HG03108 (cell line): Measurements from ENCODE around the gene DISC1.
"Not testable (repeated sequence)": the region's sequence is repeated elsewhere in the genome, so short reads cannot be mapped to it uniquely, and the experiment has no call there.

ENCODE experiments used
- ATAC-seq: cut with Tn5 transposase; IDR thresholded peaks from one replicate; pipeline ENCODE4 v1.9.1; 2021; ENCODE audit warnings: moderate library complexity; ENCODE audit not compliant: unreplicated experiment

DISC1 gene

DNA sequence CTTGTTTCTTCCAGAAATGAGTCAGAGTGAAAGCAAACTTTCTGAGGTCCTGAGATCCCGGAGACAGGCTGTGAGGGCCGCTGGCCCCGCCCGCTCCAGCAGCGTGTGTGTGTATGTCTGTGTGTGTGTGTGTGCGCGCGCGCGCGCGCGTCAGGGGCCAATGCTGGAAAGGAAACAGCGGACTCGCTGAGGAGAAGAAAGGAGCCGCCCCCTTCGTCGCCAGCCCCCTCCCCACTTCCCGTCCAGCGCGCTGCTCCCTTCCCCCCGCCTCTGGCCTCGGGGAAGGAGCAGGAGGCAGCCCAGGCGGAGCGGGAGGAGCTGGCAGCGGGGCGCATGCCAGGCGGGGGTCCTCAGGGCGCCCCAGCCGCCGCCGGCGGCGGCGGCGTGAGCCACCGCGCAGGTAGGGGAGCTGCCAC is at the start of gene DISC1:
Gene DISC1, plus strand, starts transcription at position 256 of the 416 bp plus-strand sequence. Its CDS starts 78 bp downstream, at position 334.
- ATAC-seq, result peak; percentile 48

DNA sequence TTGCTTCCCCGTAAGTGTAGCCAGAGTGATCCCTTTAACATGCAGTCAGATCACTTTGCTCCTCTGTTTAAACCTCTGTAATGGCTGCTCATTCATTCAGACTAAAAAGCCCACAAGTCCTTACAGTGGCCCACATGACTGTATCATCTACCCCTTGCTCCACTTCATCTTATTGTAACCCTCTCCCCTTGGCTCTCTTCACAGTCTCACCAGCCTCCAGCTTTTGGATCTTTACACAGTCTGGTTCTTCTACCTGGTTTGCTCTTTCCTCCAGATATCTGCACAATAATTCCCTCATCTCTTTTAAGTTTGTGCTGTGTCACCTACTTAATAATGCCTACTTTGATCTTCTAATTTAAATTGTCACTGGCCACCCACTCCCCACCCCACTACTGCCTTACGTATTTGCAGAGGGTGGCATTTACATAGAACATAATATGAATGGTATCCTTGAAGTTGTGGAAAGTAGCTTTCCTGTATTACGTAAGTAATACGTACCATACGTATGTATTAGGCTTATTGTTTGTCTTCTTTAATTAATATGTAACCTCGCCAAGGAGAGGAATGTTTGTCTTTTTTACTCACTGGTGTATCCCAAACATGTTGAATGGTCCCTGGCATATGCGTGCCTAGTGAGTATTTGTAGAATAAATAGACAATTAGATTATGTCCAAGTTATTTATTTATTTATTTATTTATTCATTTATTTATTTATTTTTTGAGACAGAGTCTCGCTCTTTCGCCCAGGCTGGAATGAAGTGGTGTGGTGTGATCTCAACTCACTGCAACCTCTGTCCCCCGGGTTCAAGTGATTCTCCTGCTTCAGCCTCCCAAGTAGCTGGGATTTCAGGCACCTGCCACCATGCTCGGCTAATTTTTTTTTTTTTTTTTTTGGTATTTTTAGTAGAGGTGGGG is 49.5 kb upstream of the DISC1 start:
- ATAC-seq, result no peak

DNA sequence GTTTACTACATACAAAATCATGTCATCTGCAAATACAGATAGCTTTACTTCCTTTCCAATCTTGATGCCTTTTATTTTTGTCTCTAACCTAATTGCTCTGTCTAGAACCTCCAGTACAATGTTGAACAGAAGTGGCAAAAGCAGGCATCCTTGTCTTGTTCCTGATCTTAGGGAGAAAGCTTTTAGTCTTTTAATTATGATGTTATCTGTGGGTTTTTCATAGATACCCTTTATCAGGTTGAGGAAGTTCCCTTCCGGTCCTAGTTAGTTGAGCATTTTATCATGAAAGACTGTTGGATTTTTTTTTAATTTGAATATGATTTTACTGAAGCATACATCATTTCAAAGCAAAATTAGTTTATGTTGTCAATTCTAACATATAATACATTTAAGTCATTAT is 45.7 kb upstream of the DISC1 start:
- no peak for ATAC-seq

DNA sequence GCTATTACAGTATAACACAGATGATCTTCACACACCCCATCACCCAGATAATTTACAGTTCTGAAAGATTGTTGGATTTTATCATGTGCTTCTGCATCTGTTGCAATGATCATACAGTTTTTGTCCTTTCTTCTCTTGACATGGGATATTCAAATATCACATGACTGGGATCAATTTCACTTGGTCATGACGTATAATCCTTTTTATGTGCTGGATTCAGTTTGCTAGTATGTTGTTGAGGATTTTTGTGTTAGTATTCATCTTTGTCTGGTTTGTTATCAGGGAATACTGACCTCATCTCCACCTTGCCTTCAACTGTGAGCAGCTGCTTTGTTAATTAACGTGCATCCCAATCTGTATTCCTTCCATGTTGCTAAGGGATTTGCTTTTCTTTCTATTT is 44.7 kb upstream of the DISC1 start:
- no peak for ATAC-seq

DNA sequence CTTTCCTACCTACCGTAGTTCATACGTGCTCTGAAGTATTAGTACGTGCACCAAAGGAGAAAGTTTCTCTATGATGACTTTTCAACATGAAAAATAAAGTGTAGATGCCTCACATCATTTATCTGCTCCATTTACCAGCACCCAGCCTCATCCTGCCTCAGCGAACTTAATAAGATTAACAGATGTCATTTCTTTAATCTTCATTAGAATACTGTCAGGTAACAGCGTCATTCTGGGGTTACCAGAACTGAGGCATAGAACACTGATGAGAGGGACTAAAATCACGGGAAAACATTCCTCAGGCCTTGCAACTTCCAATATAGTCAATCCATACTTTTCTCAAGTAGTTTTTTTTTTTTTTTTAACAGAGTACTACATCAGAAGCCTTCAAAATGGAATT is 43.2 kb upstream of the DISC1 start:
- ATAC-seq, result no peak

DNA sequence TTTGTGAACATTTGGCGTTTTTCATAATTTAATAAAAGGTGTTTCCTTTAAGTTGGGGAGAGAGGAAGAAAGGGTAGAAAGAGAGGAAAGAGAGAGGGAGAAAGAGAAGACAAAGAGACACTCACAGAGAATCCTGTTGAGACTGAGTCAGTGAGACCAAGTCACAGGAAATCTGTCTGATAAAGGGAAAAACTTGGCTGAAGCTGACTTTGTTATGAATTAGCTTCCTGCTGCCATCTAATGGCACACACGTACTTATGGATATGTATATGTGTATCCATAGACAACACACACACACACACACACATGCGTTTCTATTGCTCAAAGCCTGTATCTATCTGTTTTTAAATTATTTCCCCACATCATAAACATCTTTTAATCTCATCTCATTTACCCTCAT is 42.5 kb upstream of the DISC1 start:
- ATAC-seq, result no peak

DNA sequence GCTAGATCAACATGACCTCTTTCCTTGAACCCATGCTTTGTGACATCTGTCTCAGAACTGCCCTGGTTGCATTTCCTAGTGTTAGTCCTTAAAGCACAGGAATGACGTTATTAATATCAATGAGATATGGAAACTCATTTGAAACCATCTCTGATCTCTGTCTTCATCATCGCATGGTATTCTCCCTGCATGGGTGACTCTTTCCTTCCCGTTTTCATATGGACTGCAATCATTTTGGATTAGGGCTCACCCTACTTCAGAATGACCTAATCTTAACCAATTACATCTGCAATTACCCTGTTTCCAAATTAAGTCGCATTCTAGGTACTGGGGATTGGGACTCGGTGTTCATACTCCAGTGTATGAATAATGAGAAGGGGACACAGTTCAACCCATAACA is 41.7 kb upstream of the DISC1 start:
- no peak for ATAC-seq

DNA sequence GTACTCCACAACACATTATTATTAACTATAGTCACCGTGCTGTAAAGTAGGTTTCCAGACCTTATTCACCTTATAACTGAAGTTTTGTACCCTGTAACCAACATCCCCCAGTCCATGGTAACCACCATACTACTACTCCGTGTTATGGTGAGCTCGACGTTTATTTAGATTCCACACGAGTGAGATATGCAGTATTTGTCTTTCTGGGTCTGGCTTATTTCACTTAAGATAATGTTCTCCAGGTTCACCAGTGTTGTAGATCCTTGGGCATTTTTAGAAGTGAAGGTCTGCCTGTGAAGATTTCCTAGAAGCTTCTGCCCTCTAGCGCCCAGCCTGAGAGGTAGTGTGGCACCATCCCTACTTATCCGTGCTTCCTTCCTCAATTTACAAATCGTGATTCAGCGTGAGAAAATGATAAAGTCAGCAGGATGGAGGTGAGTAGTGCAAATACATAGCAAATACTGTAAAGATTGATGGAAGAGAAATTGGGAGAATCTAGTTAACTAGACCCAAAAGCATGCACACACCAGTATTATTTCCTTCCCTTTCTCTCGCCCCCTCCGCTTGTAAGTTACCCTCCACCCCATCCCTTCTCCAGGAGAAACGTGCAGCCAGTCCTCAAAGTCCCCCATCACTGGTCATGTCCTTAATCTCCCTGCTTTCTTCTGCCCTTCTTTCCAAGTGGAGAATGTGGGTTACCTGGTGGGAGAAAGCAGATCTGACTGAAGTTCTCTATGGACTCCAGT is 36.0 kb upstream of the DISC1 start:
- ATAC-seq, result no peak

DNA sequence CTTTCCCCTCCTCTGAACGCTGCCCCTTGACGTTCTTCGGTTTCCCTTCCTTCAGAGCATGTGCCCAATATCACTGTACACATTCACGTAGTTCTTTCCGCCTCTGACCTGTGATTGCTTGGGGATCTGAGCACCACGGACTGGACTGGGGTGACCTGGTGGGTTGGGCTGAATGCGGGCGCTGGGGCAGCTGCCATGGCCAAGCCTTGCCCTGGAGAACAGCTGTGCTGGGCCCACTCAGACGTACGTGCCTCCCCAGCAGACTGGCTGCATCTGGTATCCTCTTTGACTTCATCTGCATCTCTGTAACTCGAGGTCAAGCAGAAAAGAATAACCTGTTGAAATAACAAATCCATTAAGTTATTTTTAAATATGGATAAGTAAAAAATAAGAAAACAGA is 35.1 kb upstream of the DISC1 start:
- no peak for ATAC-seq

DNA sequence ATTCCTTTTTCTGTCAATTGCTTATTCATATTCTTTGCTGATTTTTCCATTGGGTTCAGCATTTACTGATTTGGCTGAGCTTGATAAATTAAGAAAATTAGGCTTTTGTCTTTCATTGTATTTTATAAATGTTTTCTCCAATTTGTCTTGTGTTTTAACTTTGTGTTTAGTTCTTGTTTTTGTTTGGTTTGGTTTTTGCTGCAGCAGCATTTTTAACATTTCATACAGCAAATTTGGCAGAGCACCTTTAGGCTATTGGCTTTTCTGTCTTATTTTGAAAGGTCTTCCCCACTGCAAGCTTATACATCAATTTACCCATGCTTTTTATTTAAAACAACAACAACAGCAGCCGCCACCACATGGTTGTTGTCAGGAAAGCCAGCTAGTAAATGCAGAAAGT is 33.8 kb upstream of the DISC1 start:
- ATAC-seq, result no peak

DNA sequence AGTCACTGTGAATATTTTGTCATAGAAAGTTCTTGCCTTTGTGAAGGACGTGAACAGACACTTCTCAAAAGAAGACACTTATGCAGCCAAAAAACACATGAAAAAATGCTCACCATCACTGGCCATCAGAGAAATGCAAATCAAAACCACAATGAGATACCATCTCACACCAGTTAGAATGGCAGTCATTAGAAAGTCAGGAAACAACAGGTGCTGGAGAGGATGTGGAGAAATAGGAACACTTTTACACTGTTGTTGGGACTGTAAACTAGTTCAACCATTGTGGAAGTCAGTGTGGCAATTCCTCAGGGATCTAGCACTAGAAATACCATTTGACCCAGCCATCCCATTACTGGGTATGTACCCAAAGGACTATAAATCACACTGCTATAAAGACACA is 33.3 kb upstream of the DISC1 start:
- ATAC-seq, result not testable (repeated sequence)

DNA sequence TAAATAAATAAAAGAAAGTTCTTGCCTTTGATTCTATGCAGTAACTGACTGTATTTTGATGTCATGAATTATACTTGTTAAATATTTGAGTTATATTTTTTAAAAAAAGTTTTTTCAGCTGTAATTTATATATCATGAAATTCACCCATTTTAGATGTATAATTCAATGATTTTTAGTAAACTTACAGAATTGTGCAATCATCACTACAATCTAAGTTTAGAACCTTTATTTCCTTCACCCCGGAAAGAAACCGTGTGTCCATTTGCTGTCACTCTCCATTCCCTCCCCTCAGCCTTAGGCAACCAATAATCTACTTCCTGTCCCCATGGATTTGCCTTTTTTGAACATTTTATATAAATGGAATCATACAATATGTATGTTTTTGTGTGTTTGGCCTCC is 32.5 kb upstream of the DISC1 start:
- ATAC-seq, result no peak

DNA sequence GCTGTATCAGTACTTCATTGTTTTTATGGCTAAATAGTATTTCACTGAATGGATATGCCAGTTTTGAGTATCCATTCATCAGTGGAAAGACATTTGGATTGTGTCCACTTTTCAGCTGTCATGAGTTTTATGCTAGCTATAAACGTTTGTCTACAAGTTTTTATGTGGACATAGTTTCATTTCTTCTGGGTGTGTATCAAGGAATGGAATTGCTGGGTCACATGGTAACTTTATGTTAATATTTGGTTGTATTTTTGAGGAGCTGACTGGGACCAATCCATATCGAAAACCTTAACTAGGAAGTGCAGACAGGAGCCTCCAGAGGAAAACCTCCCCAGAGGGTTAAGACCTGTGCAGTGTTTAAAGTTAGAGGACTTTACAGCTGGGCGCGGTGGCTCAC is 31.8 kb upstream of the DISC1 start:
- no peak for ATAC-seq

DNA sequence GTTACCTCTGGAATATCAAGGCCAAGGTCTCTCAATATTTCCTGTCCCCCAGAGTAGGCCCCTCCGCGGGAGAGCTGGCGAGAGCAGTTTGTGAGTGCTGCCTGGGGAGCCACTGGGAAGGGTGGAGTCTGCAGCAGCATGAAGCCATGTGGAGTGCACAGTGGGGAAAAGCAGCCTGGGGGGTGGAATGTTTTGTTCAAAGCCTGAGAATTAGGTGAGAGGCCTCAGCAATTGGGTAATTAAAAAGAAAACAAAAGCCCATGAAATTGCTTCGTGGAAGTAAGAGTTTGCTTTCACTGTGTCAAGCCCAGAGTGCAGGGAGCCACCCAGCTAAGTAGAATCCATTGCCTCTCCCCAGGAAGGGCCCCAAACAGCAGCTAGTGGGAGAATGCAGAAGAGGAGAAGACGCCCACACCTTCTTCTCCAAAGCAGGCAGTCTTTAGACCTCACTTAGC is 30.2 kb upstream of the DISC1 start:
- no peak for ATAC-seq

DNA sequence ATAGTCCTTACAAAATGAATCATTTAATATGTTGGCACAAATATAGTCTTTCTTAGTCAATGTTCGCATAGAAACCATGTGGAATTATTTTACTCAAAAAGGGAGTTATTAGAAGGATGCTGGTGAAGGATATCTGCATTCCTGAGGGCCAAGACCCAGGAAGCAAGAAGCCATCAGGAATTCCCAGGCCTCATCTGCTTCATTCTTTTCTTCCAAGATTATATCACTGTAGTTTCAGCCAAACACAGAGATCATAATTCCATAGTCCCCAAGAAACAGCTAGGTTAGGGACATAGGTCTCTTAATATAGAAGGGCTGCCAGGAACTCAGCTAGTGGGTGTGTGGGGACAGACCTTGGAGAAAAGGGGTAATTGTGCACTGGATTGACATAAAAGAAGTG is 28.6 kb upstream of the DISC1 start:
- ATAC-seq, result no peak

DNA sequence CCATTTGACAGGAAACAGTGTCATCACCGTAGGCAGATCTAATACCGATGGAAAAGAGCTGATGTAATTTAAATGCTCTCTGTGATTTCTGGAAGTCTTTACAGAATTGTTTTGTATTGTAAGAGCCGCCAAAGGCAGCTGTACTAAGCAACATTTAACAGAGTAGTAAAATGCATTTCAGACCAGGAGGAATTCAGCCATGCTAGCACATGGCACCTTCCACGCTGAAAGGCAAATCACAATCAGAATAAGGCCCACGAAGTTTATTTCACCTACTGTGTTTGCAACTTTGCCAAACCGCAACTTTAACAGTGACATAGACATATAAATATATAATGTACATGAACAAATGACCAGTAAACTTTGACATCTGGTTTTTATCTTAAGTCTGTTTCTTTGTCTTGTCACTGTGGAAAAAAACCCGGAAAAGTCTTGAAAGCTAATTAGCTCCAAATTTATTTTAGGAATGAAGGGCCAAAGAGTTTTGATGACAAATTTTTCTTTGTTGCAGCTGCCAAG is 26.1 kb upstream of the DISC1 start:
- no peak for ATAC-seq

DNA sequence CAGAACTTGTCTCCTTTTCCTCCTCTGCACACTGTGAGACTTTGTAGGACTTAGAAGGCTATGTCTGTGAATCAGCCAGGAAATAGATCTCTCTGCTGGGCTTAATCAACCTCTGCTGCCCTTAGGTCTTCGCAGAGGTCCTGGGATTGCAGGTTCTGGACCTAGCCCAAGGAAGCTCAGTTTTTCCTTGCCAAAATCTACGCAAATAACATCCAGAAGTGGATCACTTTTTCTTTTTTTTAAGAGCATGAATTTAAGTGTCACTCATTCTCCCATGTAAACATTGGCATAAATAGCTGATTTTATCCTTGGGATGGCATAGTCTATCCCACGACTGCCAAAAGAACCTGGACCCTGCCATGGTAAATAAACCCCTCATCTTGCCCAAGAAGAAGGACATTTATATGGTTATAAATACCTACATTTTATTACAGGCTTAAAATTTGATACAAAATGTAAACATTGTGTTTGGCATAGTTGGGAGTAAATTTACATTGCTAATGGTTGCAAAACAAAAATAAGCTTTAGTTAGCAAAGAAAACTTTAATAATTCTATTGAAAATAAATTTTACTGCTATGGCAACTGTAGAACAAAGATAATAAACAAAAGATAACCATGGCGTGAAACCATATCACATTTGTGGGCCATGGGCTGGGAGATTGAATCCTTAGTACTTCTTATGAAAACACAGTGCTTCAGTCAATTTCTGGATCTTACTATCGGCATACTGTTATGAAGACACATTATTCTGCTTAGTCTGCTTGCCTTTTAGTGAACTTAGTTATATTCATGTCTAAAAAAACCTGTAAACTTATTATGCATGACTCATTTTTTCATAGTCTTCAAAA is 24.5 kb upstream of the DISC1 start:
- ATAC-seq, result no peak

DNA sequence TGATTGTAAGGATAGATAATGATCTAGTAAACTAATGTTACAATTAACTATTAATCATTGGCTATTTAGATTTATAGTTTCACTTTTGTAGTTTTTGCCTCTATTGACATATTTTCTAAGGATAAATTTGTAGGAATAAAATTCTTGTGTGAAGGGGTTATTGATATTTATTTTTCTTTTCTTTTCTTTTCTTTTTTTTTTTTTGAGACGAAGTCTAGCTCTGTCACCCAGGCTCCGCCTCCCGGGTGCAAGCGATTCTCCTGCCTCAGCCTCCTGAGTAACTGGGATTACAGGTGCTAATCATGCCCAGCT is 24.0 kb upstream of the DISC1 start:
- no peak for ATAC-seq

DNA sequence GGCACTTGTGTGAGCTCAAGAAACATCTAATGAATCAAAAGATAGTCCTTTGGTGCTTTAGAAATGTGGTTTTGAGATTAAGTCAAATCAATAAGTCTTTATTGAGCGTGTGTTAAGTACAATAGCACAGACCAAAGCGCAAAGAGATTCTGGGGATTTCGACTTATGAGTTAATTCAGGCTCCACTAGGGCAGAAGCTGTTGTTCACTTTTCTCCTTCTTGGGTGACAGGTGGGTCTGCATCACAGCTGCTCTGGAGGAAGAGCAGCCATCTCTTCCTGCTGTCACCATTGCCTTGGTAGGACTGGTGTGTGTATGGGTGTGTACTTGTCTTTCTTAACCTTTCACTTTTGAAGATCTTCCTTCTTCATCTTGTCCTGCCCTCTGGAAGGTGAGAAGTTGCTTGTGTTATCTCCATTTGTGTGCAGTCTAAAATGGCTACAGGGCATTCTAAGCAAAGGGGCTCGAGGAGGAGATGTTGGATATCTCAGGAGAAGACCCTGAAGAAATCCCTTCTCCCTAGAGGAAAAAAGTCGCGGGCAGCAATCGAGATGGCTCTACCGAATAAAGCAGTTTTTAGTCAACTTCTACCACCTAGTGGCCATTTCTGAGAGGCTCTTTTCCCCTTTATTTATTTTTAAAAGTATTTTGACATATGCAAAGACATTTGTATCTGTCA is 22.9 kb upstream of the DISC1 start:
- ATAC-seq, result peak; percentile 78

DNA sequence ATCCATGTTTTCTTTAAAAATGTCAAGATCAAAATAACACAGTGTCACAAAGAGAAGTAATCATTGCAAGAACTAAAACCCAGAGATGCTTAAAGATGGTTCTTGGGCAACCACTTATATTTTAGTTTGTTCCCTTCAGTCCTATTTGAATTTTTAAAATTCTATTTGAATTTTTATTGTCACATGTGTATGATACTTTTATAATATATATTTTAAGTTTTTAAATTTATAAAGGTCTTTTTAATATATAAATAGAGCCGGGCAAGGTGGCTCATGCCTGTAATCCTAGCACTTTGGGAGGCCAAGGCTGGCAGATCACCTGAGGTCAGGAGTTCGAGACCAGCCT is 22.3 kb upstream of the DISC1 start:
- ATAC-seq, result no peak
